Small intestine (tissue), 7 donors: ENCODE data around the gene SYNPO2. TPM values are rescaled to one million over a fixed set of nuclear protein-coding genes. Genes with fewer than 3 reads are reported as not detected.

Source experiments
- DNase-seq, 2 donors: peaks; one replicate each; pipeline versions ENCODE4 v3.0.0 to v3.0.0-alpha.2; 2013
- FAIRE-seq: peaks from 2 replicates; lab custom pipeline; 2012; peaks lifted over from hg19 to GRCh38; lab: Jason Lieb, UNC
- H3K27ac ChIP-seq, 3 donors: one replicate each; pipeline ENCODE4 v1.5.1; 2013; ENCODE audit warnings: low read length in 2 of 3, mild to moderate bottlenecking in 2 of 3, control low read depth in 1 of 3, inconsistent platforms in 1 of 3, low read depth in 1 of 3, moderate library complexity in 1 of 3
- H3K27me3 ChIP-seq, 3 donors: one replicate each; pipeline ENCODE4 v1.6.1; 2013; ENCODE audit warnings: low read length in 3 of 3, inconsistent platforms in 1 of 3; ENCODE audit not compliant: control insufficient read depth in 3 of 3, insufficient read depth in 3 of 3
- H3K36me3 ChIP-seq, 3 donors: one replicate each; pipeline ENCODE4 v1.6.1; 2013; ENCODE audit warnings: low read length in 3 of 3, inconsistent platforms in 1 of 3, low read depth in 1 of 3, mild to moderate bottlenecking in 1 of 3, moderate library complexity in 1 of 3; ENCODE audit not compliant: control insufficient read depth in 3 of 3, insufficient read depth in 2 of 3
- H3K4me1 ChIP-seq, 3 donors: one replicate each; pipeline ENCODE4 v1.6.1; 2013; ENCODE audit warnings: low read length in 2 of 3, inconsistent platforms in 1 of 3, low read depth in 1 of 3, mild to moderate bottlenecking in 1 of 3, moderate library complexity in 1 of 3; ENCODE audit not compliant: control insufficient read depth in 3 of 3, insufficient read depth in 2 of 3
- H3K4me3 ChIP-seq, 3 donors: one replicate each; pipeline ENCODE4 v1.5.1; 2013; ENCODE audit warnings: low read length in 3 of 3, control low read depth in 1 of 3, inconsistent platforms in 1 of 3, low read depth in 1 of 3, mild to moderate bottlenecking in 1 of 3, moderate library complexity in 1 of 3
- H3K9me3 ChIP-seq, 2 donors: one replicate each; pipeline ENCODE4 v1.6.1; 2013; ENCODE audit warnings: low read depth in 1 of 2, low read length in 1 of 2; ENCODE audit not compliant: control insufficient read depth in 2 of 2, insufficient read depth in 1 of 2
- WGBS, 3 donors: extraction: QIAGEN DNeasy Blood & Tissue Kit; methylation state at CpG; one replicate each; pipeline ENCODE4 v1.1.7; 2013; 5-methylcytosine and 5-hydroxymethylcytosine counted together
- polyA plus RNA-seq, 4 donors: library from polyadenylated mRNA; stranded (reverse) in 3 of 4; unstranded in 1 of 4; fragments of 200-250 nt in 3 of 4; fragments of 120-200 nt in 1 of 4; gene quantifications; one replicate each; pipeline versions ENCODE4 v1.2.1 to v1.2.3, GENCODE V29; 2013
- donor health status: healthy with polysubstance abuse.
- donor health status: control.
- donor health status: control.
- donor health status: Bipolar disorder and iron deficiency.
- donor health status: healthy.

The SYNPO2 gene
- polyA plus RNA-seq, 4 donors: 1.1 to 25.3 (median 10.1) TPM

DNA sequence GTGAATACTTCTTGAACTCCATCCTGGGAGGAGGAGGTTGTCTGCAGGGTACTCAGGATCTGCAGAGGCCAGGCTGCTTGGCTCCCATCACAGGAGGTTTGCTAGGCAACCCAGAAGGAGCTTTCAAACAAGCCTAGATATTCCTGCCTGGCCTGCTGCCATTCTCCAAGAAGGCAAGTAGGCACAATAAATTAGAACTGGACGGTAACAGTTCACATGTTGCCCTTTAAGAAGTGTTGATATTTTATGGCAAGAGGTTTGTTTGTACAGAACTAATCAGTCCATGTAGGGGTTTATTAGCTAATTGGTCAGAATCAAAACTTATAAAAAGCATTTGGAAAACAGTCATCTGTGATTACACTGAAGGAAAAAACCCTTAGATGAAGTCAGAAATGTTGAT, 39.3 kb downstream of the SYNPO2 start:
- H3K36me3 ChIP-seq: no peaks in the 10 kb centered on the region
- DNase-seq (peak; percentile 24 to 31), FAIRE-seq (no peak)
- WGBS, 3 donors: 10 to 36% (median 35%) methylated on average over 1 of the region's 1 CpG
- no peak overlapping the region for H3K4me3 ChIP-seq
- no peaks in the 10 kb centered on the region for H3K27me3 ChIP-seq
- H3K4me1 ChIP-seq: peaks cover 0 to 2% (median 2%) of the 10 kb centered on the region in 3 donors
- H3K9me3 ChIP-seq: no peaks in the 10 kb centered on the region
- H3K27ac ChIP-seq: peak overlapping the region in 2 of 3 donors; percentile 9 to 27

DNA sequence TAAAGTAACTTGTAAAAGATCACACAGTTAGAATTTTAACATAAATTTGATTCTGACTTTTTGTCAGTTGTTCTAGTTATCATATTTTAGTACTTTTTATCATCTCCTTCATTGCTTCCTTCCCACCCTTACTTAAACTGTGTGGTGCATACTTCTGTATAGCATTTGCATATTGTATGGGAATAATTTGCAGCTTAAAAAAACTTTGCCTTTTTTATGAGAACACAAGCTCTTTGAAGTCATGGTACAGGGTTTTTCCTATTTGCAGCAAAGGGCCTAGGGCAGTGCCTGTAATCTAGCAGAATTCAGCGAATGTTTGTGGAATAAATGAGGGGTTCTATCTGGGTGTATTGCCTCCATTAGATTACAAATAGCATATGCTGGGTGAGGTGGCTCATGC, 41.6 kb downstream of the SYNPO2 start:
- Histone ChIP-seq H3K27me3 (no peaks in the 10 kb centered on the region), H3K9me3 (no peaks in the 10 kb centered on the region), H3K36me3 (no peaks in the 10 kb centered on the region), H3K4me1 (peaks cover 0 to 2% (median 2%) of the 10 kb centered on the region in 3 donors), H3K27ac (no peak overlapping the region), H3K4me3 (no peak overlapping the region)
- DNase-seq: no peak
- FAIRE-seq: no peak
- WGBS, 3 donors: 2 to 32% (median 6%) methylated on average over 1 of the region's 1 CpG

GRCh38 chr4:118931786-118932185, 43.1 kb downstream of the SYNPO2 start:
- Histone ChIP-seq H3K27me3 (no peaks in the 10 kb centered on the region), H3K4me1 (peaks cover 0 to 2% (median under 1%) of the 10 kb centered on the region in 3 donors), H3K4me3 (no peak overlapping the region), H3K27ac (no peak overlapping the region), H3K9me3 (no peaks in the 10 kb centered on the region), H3K36me3 (no peaks in the 10 kb centered on the region)
- DNase-seq (no peak), FAIRE-seq (no peak)
- WGBS, 3 donors: 77 to 85% (median 80%) methylated on average over 2 of the region's 2 CpGs

DNA sequence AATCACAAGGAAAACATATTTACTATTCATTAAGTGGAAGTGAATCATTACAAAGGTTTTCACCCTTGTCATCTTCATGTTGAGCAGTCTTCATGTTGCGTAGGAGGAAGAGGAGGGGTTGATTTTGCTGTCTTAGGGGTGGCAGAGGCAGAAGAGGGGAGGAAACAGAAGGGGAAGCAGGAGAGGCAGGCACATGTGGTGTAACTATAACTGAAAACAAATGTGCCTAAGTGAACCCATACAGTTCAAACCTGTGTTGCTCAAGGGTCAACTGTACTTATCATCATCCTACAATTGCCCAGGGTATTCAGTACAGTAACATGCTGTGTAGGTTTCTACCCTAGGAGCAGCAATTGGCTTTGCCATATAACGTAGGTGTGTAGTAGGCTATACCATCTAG, 47.2 kb downstream of the SYNPO2 start:
- H3K27me3 ChIP-seq: no peaks in the 10 kb centered on the region
- no peak overlapping the region for H3K27ac ChIP-seq
- WGBS, 3 donors: 82 to 96% (median 90%) methylated on average over 2 of the region's 2 CpGs
- DNase-seq (no peak), FAIRE-seq (no peak)
- no peak overlapping the region for H3K4me3 ChIP-seq
- no peaks in the 10 kb centered on the region for H3K36me3 ChIP-seq
- no peaks in the 10 kb centered on the region for H3K9me3 ChIP-seq
- H3K4me1 ChIP-seq: no peaks in the 10 kb centered on the region

- no peaks in the 10 kb centered on the region for H3K36me3 ChIP-seq
- H3K4me1 ChIP-seq: no peaks in the 10 kb centered on the region
- FAIRE-seq (no peak), DNase-seq (no peak)
- no peak overlapping the region for H3K4me3 ChIP-seq
- no peaks in the 10 kb centered on the region for H3K9me3 ChIP-seq
- no peak overlapping the region for H3K27ac ChIP-seq
- no peaks in the 10 kb centered on the region for H3K27me3 ChIP-seq
- WGBS, 3 donors: 64 to 76% (median 65%) methylated on average over 3 of the region's 3 CpGs
Measured at GRCh38 chr4:118936406-118936805, 47.8 kb downstream of the SYNPO2 start.

- H3K27me3 ChIP-seq: no peaks in the 10 kb centered on the region
- no peak for DNase-seq
- no peak for FAIRE-seq
- peak overlapping the region in 1 of 3 donors; percentile 16 for H3K27ac ChIP-seq
- H3K4me1 ChIP-seq: no peaks in the 10 kb centered on the region
- H3K4me3 ChIP-seq: no peak overlapping the region
- no peaks in the 10 kb centered on the region for H3K9me3 ChIP-seq
- no peaks in the 10 kb centered on the region for H3K36me3 ChIP-seq
- 77 to 90% (median 89%) methylated on average over 10 of the region's 10 CpGs for WGBS, 3 donors
Measured at GRCh38 chr4:118939169-118939783, 50.6 kb downstream of the SYNPO2 start.

GRCh38 chr4:118941149-118941548, 52.5 kb downstream of the SYNPO2 start:
- WGBS, 3 donors: 55 to 56% (median 56%) methylated on average over 1 of the region's 1 CpG
- H3K9me3 ChIP-seq: no peaks in the 10 kb centered on the region
- FAIRE-seq (no peak), DNase-seq (no peak)
- H3K27me3 ChIP-seq: no peaks in the 10 kb centered on the region
- H3K4me1 ChIP-seq: no peaks in the 10 kb centered on the region
- H3K4me3 ChIP-seq: no peak overlapping the region
- H3K36me3 ChIP-seq: no peaks in the 10 kb centered on the region
- H3K27ac ChIP-seq: peak overlapping the region in 1 of 3 donors; percentile 75

GRCh38 chr4:118941799-118942198, 53.1 kb downstream of the SYNPO2 start:
- Histone ChIP-seq H3K4me1 (no peaks in the 10 kb centered on the region), H3K27ac (peak overlapping the region in 1 of 3 donors; percentile 75), H3K4me3 (no peak overlapping the region), H3K9me3 (no peaks in the 10 kb centered on the region), H3K36me3 (no peaks in the 10 kb centered on the region), H3K27me3 (no peaks in the 10 kb centered on the region)
- DNase-seq (no peak), FAIRE-seq (no peak)
- WGBS, 3 donors: 54 to 73% (median 73%) methylated on average over 6 of the region's 6 CpGs

DNA sequence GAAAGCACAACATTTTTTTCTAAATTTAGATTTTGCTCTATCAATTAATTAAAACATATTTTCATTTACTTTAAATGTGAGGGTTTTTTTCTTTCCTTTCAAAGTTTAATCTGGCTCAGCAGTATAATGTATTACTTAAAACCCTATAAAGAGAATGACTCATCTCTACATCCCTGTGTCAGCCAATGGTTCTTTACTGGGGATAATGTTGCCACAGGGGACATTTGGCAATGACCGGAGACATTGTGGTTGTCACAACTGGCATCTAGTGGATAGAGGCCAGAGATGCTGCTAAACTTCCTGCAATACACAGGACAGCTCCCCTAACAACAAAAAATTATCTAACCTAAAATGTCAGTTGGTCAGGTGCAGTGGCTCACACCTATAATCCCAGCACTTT, 53.8 kb downstream of the SYNPO2 start:
- WGBS, 3 donors: 75 to 89% (median 86%) methylated on average over 1 of the region's 1 CpG
- Histone ChIP-seq H3K9me3 (no peaks in the 10 kb centered on the region), H3K4me3 (no peak overlapping the region), H3K27me3 (no peaks in the 10 kb centered on the region), H3K27ac (no peak overlapping the region), H3K36me3 (no peaks in the 10 kb centered on the region), H3K4me1 (no peaks in the 10 kb centered on the region)
- DNase-seq (no peak), FAIRE-seq (no peak)
